Urinary bladder (tissue), 4 donors: ENCODE measurements around the gene ABCD1. TPM values are rescaled to one million over a fixed set of nuclear protein-coding genes. Genes with fewer than 3 reads are reported as not detected.
A peak's percentile ranks its signal among the peaks of the same experiment; 100 is the strongest.

ENCODE experiments used
- DNase-seq: peaks from one replicate; pipeline ENCODE4 v3.0.0-alpha.2; 2015; ENCODE audit errors: extremely low spot score
- H3K27ac ChIP-seq: one replicate; pipeline ENCODE4 v1.5.1; 2013; ENCODE audit warnings: low read depth, mild to moderate bottlenecking, moderate library complexity
- H3K36me3 ChIP-seq: one replicate; pipeline ENCODE4 v1.6.1; 2013; ENCODE audit warnings: mild to moderate bottlenecking, moderate library complexity; ENCODE audit not compliant: insufficient read depth
- H3K4me1 ChIP-seq: one replicate; pipeline ENCODE4 v1.6.1; 2013; ENCODE audit warnings: mild to moderate bottlenecking, moderate library complexity; ENCODE audit not compliant: insufficient read depth
- H3K4me3 ChIP-seq: one replicate; pipeline ENCODE4 v1.5.1; 2013; ENCODE audit warnings: low read depth, low read length
- WGBS: extraction: QIAGEN DNeasy Blood & Tissue Kit; methylation state at CpG from one replicate; pipeline ENCODE4 v1.1.7; 2013; 5-methylcytosine and 5-hydroxymethylcytosine counted together
- polyA plus RNA-seq: library from polyadenylated mRNA; stranded (reverse); fragments of 200-250 nt; gene quantifications from one replicate; pipeline ENCODE4 v1.2.3, GENCODE V29; 2013
- total RNA-seq: library from RNA; depleted of rRNA; stranded (reverse); fragments of >200 nt; gene quantifications from one replicate; pipeline ENCODE4 v1.2.3, GENCODE V29; 2014
- donor health status: healthy with polysubstance abuse.
- donor health status: healthy.

ABCD1 gene
- total and polyA plus RNA-seq, 2 donors = 5.2 to 19.0 TPM

GRCh38 chrX:153707406-153707805 is 17.2 kb upstream of the ABCD1 start:
- DNase-seq = no peak
- Histone ChIP-seq H3K4me3 (no peak overlapping the region), H3K27ac (no peak overlapping the region), H3K4me1 (no peaks in the 10 kb centered on the region), H3K36me3 (peaks cover 2% of the 10 kb centered on the region)
- 88% methylated on average over 6 of the region's 6 CpGs for WGBS

- whole genome bisulfite sequencing = 20% methylated on average over 13 of the region's 13 CpGs
- Histone ChIP-seq H3K27ac (no peak overlapping the region), H3K4me1 (no peaks in the 10 kb centered on the region), H3K36me3 (peaks cover 2% of the 10 kb centered on the region), H3K4me3 (no peak overlapping the region)
- no peak for DNase-seq
Observed at GRCh38 chrX:153708415-153708814, 16.2 kb upstream of the ABCD1 start.

- WGBS = 89% methylated on average over 27 of the region's 27 CpGs
- no peaks in the 10 kb centered on the region for H3K4me1 ChIP-seq
- H3K4me3 ChIP-seq = no peak overlapping the region
- no peaks in the 10 kb centered on the region for H3K36me3 ChIP-seq
- no peak overlapping the region for H3K27ac ChIP-seq
- DNase-seq = no peak
Observed at GRCh38 chrX:153709726-153710674, 14.7 kb upstream of the ABCD1 start.

- Histone ChIP-seq H3K36me3 (no peaks in the 10 kb centered on the region), H3K4me1 (no peaks in the 10 kb centered on the region), H3K4me3 (no peak overlapping the region), H3K27ac (no peak overlapping the region)
- WGBS = 64% methylated on average over 3 of the region's 3 CpGs
- DNase-seq = no peak
Observed at GRCh38 chrX:153714256-153714655, 10.4 kb upstream of the ABCD1 start.

GRCh38 chrX:153717445-153717844 is 7.2 kb upstream of the ABCD1 start:
- Histone ChIP-seq H3K4me1 (no peaks in the 10 kb centered on the region), H3K4me3 (no peak overlapping the region), H3K36me3 (peaks cover 2% of the 10 kb centered on the region), H3K27ac (no peak overlapping the region)
- WGBS = 96% methylated on average over 9 of the region's 9 CpGs
- no peak for DNase-seq

- 93% methylated on average over 2 of the region's 2 CpGs for WGBS
- Histone ChIP-seq H3K27ac (no peak overlapping the region), H3K4me1 (no peaks in the 10 kb centered on the region), H3K36me3 (peaks cover 2% of the 10 kb centered on the region), H3K4me3 (no peak overlapping the region)
- DNase-seq = no peak
Observed at GRCh38 chrX:153719238-153719637, 5.4 kb upstream of the ABCD1 start.

GRCh38 chrX:153719701-153720100 is 5.0 kb upstream of the ABCD1 start:
- H3K4me3 ChIP-seq = no peak overlapping the region
- peaks cover 2% of the 10 kb centered on the region for H3K36me3 ChIP-seq
- 92% methylated on average over 2 of the region's 2 CpGs for WGBS

GRCh38 chrX:153722704-153723350 is 1.8 kb upstream of the ABCD1 start:
- Histone ChIP-seq H3K36me3 (peaks cover 2% of the 10 kb centered on the region), H3K27ac (peak overlapping the region; percentile 88)
- 43% methylated on average over 12 of the region's 12 CpGs for WGBS

More at GRCh38 chrX:153719701-153720100, 5.0 kb upstream of the ABCD1 start:
- H3K4me1 ChIP-seq = no peaks in the 10 kb centered on the region
- DNase-seq = no peak
- H3K27ac ChIP-seq = no peak overlapping the region

GRCh38 chrX:153723351-153724251 is 1.1 kb upstream of the ABCD1 start:
- no peak for DNase-seq
- Histone ChIP-seq H3K4me1 (no peaks in the 10 kb centered on the region), H3K27ac (peak overlapping the region; percentile 88)

More at GRCh38 chrX:153722704-153723350, 1.8 kb upstream of the ABCD1 start:
- H3K4me1 ChIP-seq = no peaks in the 10 kb centered on the region
- H3K4me3 ChIP-seq = peak overlapping the region; percentile 76
- no peak for DNase-seq

GRCh38 chrX:153725039-153725831 is 579 bp downstream of the ABCD1 start:
- 71% methylated on average over 55 of the region's 55 CpGs for WGBS
- Histone ChIP-seq H3K36me3 (no peaks in the 10 kb centered on the region), H3K4me1 (no peaks in the 10 kb centered on the region)

More at GRCh38 chrX:153723351-153724251, 1.1 kb upstream of the ABCD1 start:
- under 1% methylated on average over 78 of the region's 78 CpGs for WGBS
- H3K36me3 ChIP-seq = peaks cover 2% of the 10 kb centered on the region
- peak overlapping the region; percentile 76 for H3K4me3 ChIP-seq

GRCh38 chrX:153725832-153726285 is 1.2 kb downstream of the ABCD1 start:
- Histone ChIP-seq H3K4me3 (no peak overlapping the region), H3K27ac (peak overlapping the region; percentile 86), H3K36me3 (no peaks in the 10 kb centered on the region), H3K4me1 (no peaks in the 10 kb centered on the region)
- 81% methylated on average over 35 of the region's 35 CpGs for WGBS
- no peak for DNase-seq

More at GRCh38 chrX:153725039-153725831, 579 bp downstream of the ABCD1 start:
- no peak for DNase-seq
- Histone ChIP-seq H3K4me3 (peak overlapping the region; percentile 53), H3K27ac (peak overlapping the region; percentile 89)

GRCh38 chrX:153726286-153727122 is 1.8 kb downstream of the ABCD1 start:
- Histone ChIP-seq H3K36me3 (no peaks in the 10 kb centered on the region), H3K4me3 (peak overlapping the region; percentile 3), H3K4me1 (no peaks in the 10 kb centered on the region), H3K27ac (peak overlapping the region; percentile 86)
- DNase-seq = no peak
- 4% methylated on average over 34 of the region's 35 CpGs for WGBS
